HepG2 (cell line): Measurements from ENCODE around the gene SNRPD1. TPM values are rescaled to one million over a fixed set of nuclear protein-coding genes. Genes with fewer than 3 reads are reported as not detected.

Experiments used
- ATAC-seq: fragments of 200-7000 bp; cut with Tn5 transposase; 3 replicates; pipeline ENCODE4 v1.9.1; 2020; ENCODE audit warnings: mild to moderate bottlenecking, moderate library complexity
- BruUV-seq: library from RNA; stranded (reverse); fragments of 400-500 nt; replicated peaks from 2 replicates; lab custom pipeline; 2021; lab: Mats Ljungman, UMichigan
- CTCF ChIA-PET: fragments of 300-600 bp; formaldehyde crosslinking; extraction: SDS; loops from one replicate; lab custom pipeline; 2021; ENCODE audit warnings: low total read pairs, inconsistent platforms, low intra/inter-chr PET ratio; lab: Yijun Ruan, JAX
- POLR2A ChIA-PET: fragments of 350-600 bp; sonication (Branson Sonifier 250); formaldehyde crosslinking; loops from one replicate; lab custom pipeline; 2020; ENCODE audit warnings: antibody characterized with exemption, inconsistent platforms; lab: Yijun Ruan, JAX
- DNase-seq: peaks from one replicate; pipeline ENCODE4 v3.0.0-alpha.2; 2015; ENCODE audit warnings: low spot score
- FAIRE-seq: peaks from 3 replicates; lab custom pipeline; 2011; peaks lifted over from hg19 to GRCh38; lab: Jason Lieb, UNC
- H2AFZ ChIP-seq: one replicate; pipeline ENCODE4 v1.6.1; 2011; ENCODE audit warnings: low read length, inconsistent platforms
- H3K27ac ChIP-seq: fragments of 300-600 bp; 3 replicates; pipeline ENCODE4 v1.8.0; 2011; ENCODE audit warnings: mixed run types, mild to moderate bottlenecking, mixed read lengths, low read length, inconsistent platforms; ENCODE audit not compliant: insufficient read depth; ENCODE audit errors: extremely low read length
- H3K27me3 ChIP-seq, 2 experiments: fragments of 200-600 bp in 1 of 2; 2 replicates in 1 of 2; 3 replicates in 1 of 2; pipeline versions ENCODE4 v1.6.0 to v1.8.0; 2011; ENCODE audit warnings: low read length in 2 of 2, mild to moderate bottlenecking in 2 of 2, moderate library complexity in 2 of 2, inconsistent platforms in 1 of 2; ENCODE audit not compliant: insufficient read depth in 2 of 2, control insufficient read depth in 1 of 2
- H3K36me3 ChIP-seq, 2 experiments: fragments of 200-600 bp in 1 of 2; replicated peaks in 1 of 2; 2 replicates in 1 of 2; 3 replicates in 1 of 2; pipeline versions ENCODE4 v1.5.1 to v1.8.0; 2011; ENCODE audit warnings: low read length in 2 of 2, inconsistent platforms in 1 of 2; ENCODE audit not compliant: insufficient read depth in 2 of 2, control insufficient read depth in 1 of 2
- H3K4me1 ChIP-seq: 2 replicates; pipeline ENCODE4 v1.5.1; 2012; ENCODE audit warnings: low read length, inconsistent platforms; ENCODE audit not compliant: insufficient read depth
- H3K4me2 ChIP-seq: 2 replicates; pipeline ENCODE4 v1.6.0; 2011; ENCODE audit warnings: low read depth, low read length, inconsistent platforms
- H3K4me3 ChIP-seq, 3 experiments: fragments of 200-600 bp in 1 of 3; sonication (generic), shearing (Covaris generic) in 1 of 3; replicated peaks in 1 of 3; 2 replicates each; pipeline ENCODE4 v1.5.1; 2011 to 2016; ENCODE audit warnings: low read length in 3 of 3, inconsistent platforms in 2 of 3, low read depth in 2 of 3, mild to moderate bottlenecking in 2 of 3, control low read depth in 1 of 3, mixed read lengths in 1 of 3; ENCODE audit not compliant: insufficient read depth in 1 of 3
- H3K79me2 ChIP-seq: one replicate; pipeline ENCODE4 v1.6.1; 2011; ENCODE audit warnings: low read length, inconsistent platforms; ENCODE audit not compliant: insufficient read depth
- H3K9ac ChIP-seq: 2 replicates; pipeline ENCODE4 v1.6.0; 2011; ENCODE audit warnings: mild to moderate bottlenecking, low read depth, low read length, inconsistent platforms; ENCODE audit not compliant: insufficient read depth
- H3K9me3 ChIP-seq: 2 replicates; pipeline ENCODE4 v1.5.1; 2012; ENCODE audit warnings: mild to moderate bottlenecking, low read length
- H4K20me1 ChIP-seq: 2 replicates; pipeline ENCODE4 v1.6.0; 2011; ENCODE audit warnings: inconsistent platforms, mild to moderate bottlenecking, low read length, moderate library complexity; ENCODE audit not compliant: insufficient read depth
- ARHGAP35 ChIP-seq: sonication (generic); formaldehyde crosslinking; IDR thresholded peaks from 2 replicates; pipeline ENCODE4 v1.9.0; 2022; ENCODE audit warnings: mild to moderate bottlenecking, inconsistent platforms, moderate library complexity, missing genetic modification reagents, borderline replicate concordance
- FOXA1 ChIP-seq, 2 experiments: fragments of 450-650 bp in 1 of 2; sonication (generic) in 1 of 2; formaldehyde crosslinking in 1 of 2; IDR thresholded peaks; 2 replicates each; pipeline versions ENCODE4 v1.4.0 to v1.6.1; 2016 to 2020; ENCODE audit warnings: missing genetic modification reagents in 1 of 2
- IKZF4 ChIP-seq: sonication (generic); formaldehyde crosslinking; IDR thresholded peaks from 2 replicates; pipeline ENCODE4 v1.5.1; 2020; ENCODE audit warnings: borderline replicate concordance, mild to moderate bottlenecking, low read depth, missing genetic modification reagents; ENCODE audit errors: not compliant biosample characterization
- NFKBIZ ChIP-seq: IDR thresholded peaks from 2 replicates; pipeline ENCODE4 v1.6.1; 2018; ENCODE audit warnings: missing genetic modification reagents, missing compliant biosample characterization
- POLR2AphosphoS2 ChIP-seq: IDR thresholded peaks from 2 replicates; pipeline ENCODE4 v1.6.1; 2011; ENCODE audit warnings: low read depth, low read length, improper control_type of control experiment
- RBFOX2 ChIP-seq: fragments of 200-400 bp; formaldehyde crosslinking; IDR thresholded peaks from 2 replicates; pipeline ENCODE4 v1.6.1; 2017; ENCODE audit warnings: low read depth, mild to moderate bottlenecking, low read length
- TRAFD1 ChIP-seq: sonication (generic); formaldehyde crosslinking; IDR thresholded peaks from 2 replicates; pipeline ENCODE4 v1.5.1; 2020; ENCODE audit warnings: missing genetic modification reagents, mild to moderate bottlenecking, borderline replicate concordance
- ZIK1 ChIP-seq: sonication (generic); formaldehyde crosslinking; IDR thresholded peaks from 2 replicates; pipeline ENCODE4 v1.5.0; 2020; ENCODE audit warnings: mild to moderate bottlenecking, low read depth, missing genetic modification reagents, borderline replicate concordance
- ZNF136 ChIP-seq: sonication (generic); formaldehyde crosslinking; IDR thresholded peaks from 2 replicates; pipeline ENCODE4 v1.8.1; 2022; ENCODE audit warnings: low read depth, mild to moderate bottlenecking, moderate library complexity, missing genetic modification reagents
- ZNF484 ChIP-seq: sonication (generic); formaldehyde crosslinking; IDR thresholded peaks from 2 replicates; pipeline ENCODE4 v1.5.1; 2020; ENCODE audit warnings: mild to moderate bottlenecking, low read depth, missing genetic modification reagents, borderline replicate concordance
- ZNF552 ChIP-seq: sonication (generic); formaldehyde crosslinking; IDR thresholded peaks from 2 replicates; pipeline ENCODE4 v1.9.0; 2022; ENCODE audit warnings: missing genetic modification reagents, mild to moderate bottlenecking, borderline replicate concordance
- ZNF567 ChIP-seq: sonication (generic); formaldehyde crosslinking; IDR thresholded peaks from 2 replicates; pipeline ENCODE4 v1.8.1; 2023; ENCODE audit warnings: mild to moderate bottlenecking, missing genetic modification reagents, borderline replicate concordance
- ZNF687 ChIP-seq: sonication (generic); formaldehyde crosslinking; IDR thresholded peaks from 2 replicates; pipeline ENCODE4 v1.5.1; 2020; ENCODE audit warnings: mild to moderate bottlenecking, missing genetic modification reagents, moderate library complexity
- ZNF792 ChIP-seq: IDR thresholded peaks from 2 replicates; pipeline ENCODE4 v1.6.1; 2016
- WGBS: methylation state at CpG from one replicate; pipeline ENCODE4 v1.1.6; 2017; ENCODE audit warnings: low lambda C conversion rate; 5-methylcytosine and 5-hydroxymethylcytosine counted together
- in situ Hi-C: cut with HindIII; loops from 2 replicates; pipeline ENCODE4 v1.10.0; 2017; ENCODE audit warnings: low pct_unique_long_range_greater_than_20kb; ENCODE audit not compliant: extremely low pct_ligation_motif_present
- intact Hi-C: fragments of 100-400 bp; cut with micrococcal nuclease; formaldehyde crosslinking; loops from one replicate; pipeline ENCODE4 v1.10.0; 2022; ENCODE audit not compliant: unreplicated experiment
- polyA plus RNA-seq, 8 experiments: library from polyadenylated mRNA; depleted of rRNA in 3 of 8; stranded (reverse) in 7 of 8; unstranded in 1 of 8; fragments of >200 nt; fragmentation: Illumina TruSeq in 4 of 8; extraction: Trizol in 4 of 8; gene quantifications; 2 replicates each; pipeline versions ENCODE4 v1.2.1 to v1.2.3, GENCODE V29; 2011 to 2016; ENCODE audit warnings: low read depth in 4 of 8, missing spikeins in 1 of 8, mixed read lengths in 1 of 8; ENCODE audit not compliant: insufficient read depth in 1 of 8
- total RNA-seq, 5 experiments: library from RNA; depleted of rRNA; stranded (reverse); fragments of >200 nt; fragmentation: Illumina TruSeq; extraction: Trizol; gene quantifications; 2 replicates each; pipeline ENCODE4 v1.2.3, GENCODE V29; 2016; ENCODE audit warnings: low read depth in 1 of 5

Gene SNRPD1
- total and polyA plus RNA-seq, 2 of the 13 experiments (the other 11 are each of a cell fraction or from before 2014, with no cell fraction given): 22.7 to 275 TPM

- H3K4me3 ChIP-seq: no peak overlapping the region
- ChIA-PET POLR2A (interaction anchor here (0.9 to 1.6 kb wide), 3 partner anchors 17 to 71 kb away, joined by 3 to 5 read pairs (median 4); partner anchors contain the start of genes ABHD3 and MIB1), CTCF (no interaction called here)
- H3K79me2 ChIP-seq: no peaks in the 10 kb centered on the region
- H3K4me2 ChIP-seq: no peak overlapping the region
- H3K36me3 ChIP-seq: 0 out of 5 replicates have a peak, but pooled peaks cover 0 to 3% of the 10 kb centered on the region in 2 experiments
- no peaks in the 10 kb centered on the region for H3K9me3 ChIP-seq
- no peaks in the 10 kb centered on the region for H3K27me3 ChIP-seq
- 96% methylated on average over 9 of the region's 9 CpGs for WGBS
- intact Hi-C loops (no loop called here), in situ Hi-C loops (no loop called here)
- TF ChIP-seq ZNF687 (CRISPR knock-in tag) (no peak), IKZF4 (CRISPR knock-in tag) (no peak), ZIK1 (CRISPR knock-in tag) (no peak), ZNF792 (CRISPR knock-in tag) (no peak), NFKBIZ (no peak), ARHGAP35 (CRISPR knock-in tag) (no peak), RBFOX2 (no peak), TRAFD1 (CRISPR knock-in tag) (no peak), POLR2AphosphoS2 (no peak), ZNF484 (CRISPR knock-in tag) (no peak), ZNF552 (no peak), FOXA1 (IDR thresholded peaks at IDR 0.05) (no peak), FOXA1 (CRISPR knock-in tag; IDR thresholded peaks at IDR 0.05) (no peak), ZNF567 (no peak), ZNF136 (CRISPR knock-in tag) (no peak)
- no peak for DNase-seq
- peak overlapping the region; percentile 4 for H3K27ac ChIP-seq
- FAIRE-seq: no peak
- H2AFZ ChIP-seq: no peak overlapping the region
- ATAC-seq: no peak
- BruUV-seq: no TSS peak
- peaks cover under 1% of the 10 kb centered on the region; the same call in 1 of the 2 replicates for H3K4me1 ChIP-seq
- no peaks in the 10 kb centered on the region for H4K20me1 ChIP-seq
- H3K9ac ChIP-seq: no peak overlapping the region
Measured at GRCh38 chr18:21669736-21670285, 57.7 kb downstream of the SNRPD1 start.
